HG03135 (cell line): ENCODE measurements around the gene SLC17A4.
"Not testable (repeated sequence)": the region's sequence is repeated elsewhere in the genome, so short reads cannot be mapped to it uniquely, and the experiment has no call there.

Source experiments
- ATAC-seq: cut with Tn5 transposase; IDR thresholded peaks from one replicate; pipeline ENCODE4 v1.9.1; 2021; ENCODE audit warnings: mild to moderate bottlenecking, moderate library complexity; ENCODE audit not compliant: unreplicated experiment

SLC17A4 gene

DNA sequence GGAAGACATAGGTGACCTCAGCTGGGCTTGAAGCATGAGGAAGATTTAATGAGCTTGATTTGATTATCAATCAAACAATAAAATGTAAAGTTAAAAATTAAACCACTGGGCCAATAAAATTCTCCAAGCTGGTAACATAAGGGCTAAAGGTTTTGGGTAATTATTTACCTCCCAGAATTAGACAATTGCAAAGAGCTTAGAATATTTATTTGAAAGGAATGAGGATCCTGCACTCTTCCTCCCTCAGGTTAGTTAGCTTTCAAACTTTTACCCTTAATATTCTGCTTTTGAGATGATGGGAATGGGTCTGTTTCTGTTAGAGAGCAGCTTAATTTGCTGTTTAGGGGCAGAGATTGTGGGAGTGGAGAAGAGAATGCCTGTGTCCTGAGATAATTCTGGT, at the start of gene SLC17A4:
Gene SLC17A4 (plus strand): TSS at position 208 of the 400 bp plus-strand sequence. CDS start 7,221 bp downstream, outside the sequence.
- no peak for ATAC-seq

GRCh38 chr6:25706314-25707014, 48.1 kb upstream of the SLC17A4 start:
- no peak for ATAC-seq

DNA sequence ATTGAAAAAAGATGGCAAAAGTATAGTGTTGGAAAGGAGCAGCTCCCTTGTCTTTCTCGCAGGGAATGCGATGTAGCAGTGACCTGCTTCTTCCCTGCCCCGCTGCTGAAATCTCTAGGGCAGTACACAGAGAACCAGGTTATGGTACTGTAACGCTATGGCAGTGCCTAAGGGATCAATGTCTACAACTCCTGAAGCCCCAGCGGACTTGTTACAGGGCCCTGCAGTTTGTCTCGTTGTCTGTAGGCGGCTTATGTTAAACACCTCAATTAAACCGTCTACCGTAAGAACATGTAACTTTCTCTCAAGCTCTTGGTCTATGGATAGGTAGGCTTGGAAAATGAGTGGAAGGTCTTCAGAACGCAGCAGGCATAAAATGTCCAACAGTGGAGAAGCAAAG, 44.8 kb upstream of the SLC17A4 start:
- ATAC-seq, result no peak

DNA sequence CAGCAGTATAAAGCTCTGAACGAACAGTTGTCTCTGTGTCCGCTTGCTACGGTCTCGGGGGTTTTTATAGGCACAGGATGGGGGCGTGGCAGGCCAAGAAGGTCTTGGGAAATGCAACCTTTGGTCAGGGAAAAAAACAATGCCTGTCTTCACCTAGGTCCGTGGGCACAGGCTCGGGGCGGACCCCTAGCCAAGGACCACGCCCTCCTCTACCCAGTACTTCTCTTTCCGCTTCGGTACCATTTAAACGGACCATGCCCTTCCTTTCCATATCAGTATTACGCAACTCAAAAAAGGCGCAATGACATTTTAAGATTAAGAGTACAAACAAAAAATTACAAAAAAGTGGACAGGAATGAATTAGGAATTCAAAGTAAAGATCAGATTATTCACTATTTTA, 44.3 kb upstream of the SLC17A4 start:
- ATAC-seq, result no peak

- ATAC-seq, result no peak
Observed at GRCh38 chr6:25713824-25714223, 40.7 kb upstream of the SLC17A4 start.

GRCh38 chr6:25714765-25715164, 39.8 kb upstream of the SLC17A4 start:
- no peak for ATAC-seq

- ATAC-seq, result no peak
Observed at GRCh38 chr6:25715794-25716193, 38.7 kb upstream of the SLC17A4 start.

DNA sequence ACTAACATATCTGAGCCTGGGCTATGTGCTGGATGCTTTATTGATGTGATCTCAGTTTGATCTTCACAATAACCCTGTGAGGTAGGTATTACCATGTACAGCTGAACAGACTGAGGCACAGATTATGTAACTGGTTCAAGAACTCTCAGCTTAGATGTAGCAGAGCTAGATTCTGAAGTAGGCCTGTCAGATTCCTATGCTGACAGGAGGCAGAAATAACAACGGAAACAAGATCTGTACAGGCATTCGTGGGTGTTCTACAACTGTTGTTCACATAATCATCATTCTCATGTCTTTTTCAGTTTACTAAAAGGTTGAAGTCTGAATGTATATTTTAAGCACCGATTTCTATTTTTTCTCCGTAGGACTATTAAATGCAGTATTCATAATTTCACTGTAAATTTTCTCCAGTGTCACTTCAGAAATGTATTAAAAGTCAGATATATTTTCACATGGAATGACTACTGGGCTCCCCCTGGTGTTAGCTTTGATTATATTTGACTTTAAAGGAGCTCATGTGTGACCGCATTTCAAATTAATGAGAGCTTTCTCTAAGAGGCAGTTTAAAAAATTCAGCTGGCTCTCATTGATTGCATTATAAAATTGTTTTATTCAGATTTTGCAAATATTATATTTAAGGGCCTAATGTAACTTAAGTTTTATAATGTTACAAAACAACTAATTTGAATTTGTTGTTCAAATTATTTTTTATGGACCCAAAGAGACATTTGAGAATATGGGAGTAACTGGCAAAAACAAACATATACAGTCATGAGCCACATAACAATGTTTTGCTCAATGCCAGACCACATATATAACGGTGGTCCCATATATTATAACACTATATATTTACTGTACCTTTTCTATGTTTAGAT, 36.4 kb upstream of the SLC17A4 start:
- no peak for ATAC-seq

DNA sequence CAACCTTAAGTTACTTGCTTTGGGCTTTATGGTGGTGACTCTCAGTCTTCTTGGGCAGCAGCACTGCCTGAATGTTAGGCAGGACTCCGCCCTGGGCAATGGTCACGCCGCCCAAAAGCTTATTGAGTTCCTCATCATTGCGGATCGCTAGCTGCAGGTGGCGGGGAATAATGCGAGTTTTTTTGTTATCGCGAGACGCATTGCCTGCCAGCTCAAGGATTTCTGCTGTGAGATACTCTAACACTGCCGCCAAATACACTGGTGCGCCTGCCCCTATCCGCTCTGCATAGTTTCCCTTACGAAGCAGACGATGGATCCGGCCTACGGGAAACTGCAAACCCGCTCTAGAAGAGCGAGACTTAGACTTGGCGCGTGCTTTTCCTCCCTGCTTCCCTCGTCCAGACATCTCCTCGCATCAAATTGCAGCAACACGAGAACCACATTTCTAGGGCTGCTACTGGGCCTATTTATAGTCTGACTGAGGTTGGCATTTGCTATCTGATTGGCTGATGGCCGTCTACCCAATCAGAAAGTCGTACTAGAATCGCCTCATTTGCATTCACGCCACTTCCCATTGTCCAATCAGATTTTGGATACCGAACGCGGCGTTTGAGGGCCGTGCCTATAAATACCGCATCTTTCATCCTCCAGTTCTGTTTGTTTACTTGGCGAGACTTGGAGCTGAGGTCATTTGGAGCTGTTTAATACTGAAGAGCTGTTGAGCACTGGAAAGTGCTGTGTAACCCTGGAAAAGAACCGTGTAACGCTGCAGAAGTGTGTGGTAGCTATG, 28.2 kb upstream of the SLC17A4 start:
- ATAC-seq, result no peak

GRCh38 chr6:25727028-25727427, 27.5 kb upstream of the SLC17A4 start:
- ATAC-seq, result no peak

DNA sequence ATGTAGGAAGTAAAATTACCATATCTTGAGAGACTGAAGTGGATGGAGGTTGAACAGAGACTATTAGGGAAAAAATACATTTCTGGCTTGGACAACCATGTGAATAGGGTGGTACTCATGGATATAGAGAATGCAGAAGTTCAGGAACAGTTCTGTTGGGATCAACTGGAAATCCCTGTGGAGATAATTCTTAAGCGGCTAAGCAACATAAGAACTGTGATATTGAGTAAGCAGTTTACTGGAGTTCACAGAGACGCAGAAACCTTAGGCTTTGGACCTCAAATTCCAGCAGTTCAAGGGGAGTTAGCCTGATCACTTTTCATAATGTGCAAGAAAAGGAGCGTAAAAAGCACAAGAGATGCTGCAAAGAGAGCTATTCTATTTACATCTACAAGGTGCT, 23.6 kb upstream of the SLC17A4 start:
- ATAC-seq, result no peak

GRCh38 chr6:25731721-25732120, 22.8 kb upstream of the SLC17A4 start:
- ATAC-seq, result no peak

DNA sequence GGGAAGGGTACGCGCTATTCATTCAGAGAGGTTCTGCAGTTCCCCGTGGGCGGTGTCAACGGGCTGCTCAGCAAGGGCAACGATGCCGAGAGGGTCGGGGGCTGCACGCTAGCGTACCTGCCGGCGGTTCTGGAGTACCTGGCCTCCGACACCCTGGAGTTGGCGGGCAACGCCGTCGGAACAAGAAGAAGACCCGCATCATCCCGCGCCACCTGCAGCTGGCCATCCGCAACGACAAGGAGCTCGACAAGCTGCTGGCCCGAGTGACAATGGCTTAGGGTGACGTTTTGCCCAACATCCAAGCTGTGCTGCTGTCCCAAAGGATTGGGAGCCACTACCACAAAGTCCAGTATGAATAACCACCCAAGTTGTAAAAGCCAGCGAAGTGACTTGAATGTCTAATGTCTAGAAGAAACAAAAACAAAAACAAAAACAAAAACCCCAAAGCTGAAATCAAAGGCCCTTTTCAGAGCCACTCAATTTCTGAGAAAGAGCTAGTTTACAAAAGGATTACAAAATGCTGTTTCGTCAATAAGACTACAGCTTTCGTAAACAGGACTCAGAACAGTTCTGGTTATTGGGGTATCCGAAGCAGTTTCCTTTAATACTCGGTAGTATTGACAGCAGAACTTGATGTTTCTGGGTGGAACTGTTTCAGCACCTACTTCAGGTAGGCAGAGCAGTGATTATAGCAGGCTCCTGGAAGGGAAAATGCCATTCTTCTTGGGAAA, 21.9 kb upstream of the SLC17A4 start:
- no peak for ATAC-seq

- ATAC-seq, result no peak
Observed at GRCh38 chr6:25735261-25735660, 19.3 kb upstream of the SLC17A4 start.

GRCh38 chr6:25743868-25744267, 10.7 kb upstream of the SLC17A4 start:
- no peak for ATAC-seq

DNA sequence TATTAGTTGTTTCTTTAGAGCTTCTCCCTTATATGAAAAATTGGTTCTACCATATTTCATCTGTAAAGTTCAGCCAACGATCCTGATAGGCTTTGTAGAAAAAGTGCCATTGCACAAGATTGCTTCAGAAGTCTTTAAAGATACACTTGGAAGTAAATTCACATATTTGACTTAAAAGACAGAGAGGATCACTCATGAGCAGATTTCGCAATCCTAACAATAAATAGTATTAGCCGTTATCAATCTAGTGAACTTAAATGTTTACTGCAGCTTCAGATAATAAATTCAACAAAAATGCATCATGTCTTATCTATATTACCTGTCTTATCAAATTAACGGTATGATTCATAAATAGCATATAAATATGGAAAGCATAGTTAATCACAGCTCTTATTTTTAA, 8.7 kb upstream of the SLC17A4 start:
- ATAC-seq, result no peak

DNA sequence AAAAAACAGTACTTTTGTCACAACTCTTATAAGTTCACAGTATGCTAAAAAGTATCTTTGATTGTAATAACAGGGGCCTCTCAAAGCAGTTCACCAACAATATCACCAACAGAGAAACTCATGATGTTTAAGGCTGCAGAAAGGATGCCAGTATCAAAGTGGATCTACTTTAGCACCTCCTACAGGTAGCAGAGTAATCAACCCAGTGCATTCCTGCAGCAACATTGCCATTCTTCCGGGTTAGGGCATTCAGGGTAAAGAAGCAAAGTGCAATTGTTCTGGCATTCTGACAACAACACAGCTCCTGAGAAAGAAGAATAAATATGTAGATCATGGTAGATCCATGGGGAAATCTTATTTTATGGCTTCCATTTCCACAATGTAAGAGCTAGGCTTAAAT, 7.6 kb upstream of the SLC17A4 start:
- ATAC-seq, result no peak

- no peak for ATAC-seq
Observed at GRCh38 chr6:25747477-25747876, 7.1 kb upstream of the SLC17A4 start.

GRCh38 chr6:25748049-25748448, 6.5 kb upstream of the SLC17A4 start:
- no peak for ATAC-seq

DNA sequence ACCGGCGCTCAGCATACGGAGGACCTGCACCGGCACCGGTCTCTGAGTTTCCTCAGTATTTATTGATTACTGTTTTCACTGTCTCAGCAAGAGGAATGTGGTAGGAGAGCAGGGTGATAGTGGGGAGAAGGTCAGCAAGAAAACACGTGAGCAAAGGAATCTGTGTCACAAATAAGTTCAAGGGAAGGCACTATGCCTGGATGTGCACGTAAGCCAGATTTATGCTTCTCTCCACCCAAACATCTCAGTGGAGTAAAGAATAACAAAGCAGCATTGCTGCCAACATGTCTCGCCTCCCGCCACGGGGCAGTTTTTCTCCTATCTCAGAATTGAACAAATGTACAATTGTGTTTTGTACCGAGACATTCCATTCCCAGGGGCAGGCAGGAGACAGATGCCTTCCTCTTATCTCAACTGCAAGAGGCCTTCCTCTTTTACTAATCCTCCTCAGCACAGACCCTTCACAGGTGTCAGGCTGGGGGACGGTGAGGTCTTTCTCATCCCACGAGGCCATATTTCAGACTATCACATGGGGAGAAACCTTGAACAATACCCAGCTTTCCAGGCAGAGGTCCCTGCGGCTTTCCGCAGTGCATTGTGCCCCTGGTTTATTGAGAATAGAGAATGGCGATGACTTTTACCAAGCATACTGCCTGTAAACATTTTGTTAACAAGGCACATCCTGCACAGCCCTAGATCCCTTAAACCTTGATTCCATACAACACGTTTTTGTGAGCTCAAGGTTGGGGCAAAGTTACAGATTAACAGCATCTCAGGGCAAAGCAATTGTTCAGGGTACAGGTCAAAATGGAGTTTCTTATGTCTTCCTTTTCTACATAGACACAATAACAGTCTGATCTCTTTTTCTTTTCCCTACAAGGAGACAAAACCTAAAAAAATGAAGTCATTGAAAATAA, 5.7 kb upstream of the SLC17A4 start:
- ATAC-seq, result not testable (repeated sequence)
